HG02763 (cell line): ENCODE measurements around the gene UBE4A.
"Not testable (repeated sequence)": the region's sequence is repeated elsewhere in the genome, so short reads cannot be mapped to it uniquely, and the experiment has no call there.

Experiments used
- ATAC-seq: cut with Tn5 transposase; IDR thresholded peaks from one replicate; pipeline ENCODE4 v1.9.1; 2021; ENCODE audit warnings: mild to moderate bottlenecking, moderate library complexity; ENCODE audit not compliant: unreplicated experiment

The UBE4A gene

DNA sequence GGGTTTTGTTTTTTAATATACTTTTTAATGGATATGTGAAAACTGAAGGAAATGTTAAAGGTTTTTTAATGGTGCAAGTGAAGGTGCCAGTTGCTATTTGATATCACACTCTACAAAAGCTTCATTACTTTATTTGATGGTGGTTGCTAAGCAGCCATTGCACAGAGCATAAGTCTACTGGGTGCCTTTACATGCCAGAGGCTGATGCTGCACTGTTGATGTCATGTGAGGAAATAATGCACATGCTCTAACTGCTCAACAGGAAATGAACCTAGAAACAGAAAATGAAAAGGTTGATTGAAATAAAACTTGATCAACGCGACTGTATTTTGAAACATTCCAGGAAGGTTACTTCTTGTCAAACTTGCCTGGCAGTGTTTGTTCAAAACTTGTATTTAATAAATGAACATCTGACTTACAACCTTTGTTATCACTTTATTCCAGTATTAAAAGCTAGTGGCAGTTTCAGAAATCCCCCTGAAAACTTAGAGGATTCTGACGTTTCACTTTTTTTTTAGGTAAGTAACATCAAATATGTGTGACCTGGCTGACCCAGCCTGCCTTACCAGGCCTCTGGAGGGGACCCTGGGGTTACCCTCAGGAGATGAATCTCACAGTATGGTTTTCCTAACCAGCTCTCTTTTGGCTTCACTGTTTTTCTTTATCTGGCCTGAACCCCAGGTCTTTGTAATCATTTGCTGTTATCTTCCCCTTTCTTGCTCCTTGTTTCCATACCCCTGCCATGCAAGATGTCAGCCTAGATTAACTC lies 39.6 kb downstream of the UBE4A start:
- ATAC-seq = no peak

DNA sequence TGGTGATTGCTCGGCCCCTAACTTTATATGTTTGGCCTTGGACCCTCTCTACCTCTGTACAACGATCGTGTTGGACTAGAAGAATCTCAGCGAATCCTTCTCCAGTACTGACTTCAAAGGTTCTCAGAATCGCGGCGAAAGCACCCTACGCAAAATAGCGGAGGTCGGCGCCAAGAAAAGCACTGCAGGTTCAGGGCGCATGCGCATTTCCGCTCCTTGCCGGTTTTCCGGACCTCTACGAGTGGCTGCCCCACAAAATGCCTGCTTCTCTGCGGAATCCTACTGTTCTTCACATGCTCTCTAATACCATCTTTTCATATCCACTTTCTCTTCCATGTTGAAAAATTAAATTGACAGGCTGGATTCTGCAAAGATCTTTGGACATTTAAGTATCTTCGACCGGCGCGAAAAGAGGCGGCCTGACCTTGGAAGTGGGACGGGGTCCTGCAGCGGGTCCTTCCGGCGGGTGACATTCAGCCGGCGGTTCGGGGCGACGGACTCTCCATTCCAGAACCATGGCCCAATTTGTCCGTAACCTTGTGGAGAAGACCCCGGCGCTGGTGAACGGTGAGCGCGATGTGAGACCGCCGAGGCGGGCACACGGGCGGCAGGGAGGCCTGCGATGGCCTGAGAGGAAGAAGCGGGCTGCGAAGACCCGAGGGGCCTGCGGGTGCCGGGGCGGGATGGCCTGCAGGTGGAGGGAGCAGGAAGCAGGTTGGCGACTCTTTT lies 41.9 kb downstream of the UBE4A start, which contains the start of gene ATP5MG:
Gene ATP5MG, plus strand, starts transcription at position 456 of the 729 bp plus-strand sequence. Its CDS starts 60 bp downstream, at position 516.
- ATAC-seq = peak; percentile 64

DNA sequence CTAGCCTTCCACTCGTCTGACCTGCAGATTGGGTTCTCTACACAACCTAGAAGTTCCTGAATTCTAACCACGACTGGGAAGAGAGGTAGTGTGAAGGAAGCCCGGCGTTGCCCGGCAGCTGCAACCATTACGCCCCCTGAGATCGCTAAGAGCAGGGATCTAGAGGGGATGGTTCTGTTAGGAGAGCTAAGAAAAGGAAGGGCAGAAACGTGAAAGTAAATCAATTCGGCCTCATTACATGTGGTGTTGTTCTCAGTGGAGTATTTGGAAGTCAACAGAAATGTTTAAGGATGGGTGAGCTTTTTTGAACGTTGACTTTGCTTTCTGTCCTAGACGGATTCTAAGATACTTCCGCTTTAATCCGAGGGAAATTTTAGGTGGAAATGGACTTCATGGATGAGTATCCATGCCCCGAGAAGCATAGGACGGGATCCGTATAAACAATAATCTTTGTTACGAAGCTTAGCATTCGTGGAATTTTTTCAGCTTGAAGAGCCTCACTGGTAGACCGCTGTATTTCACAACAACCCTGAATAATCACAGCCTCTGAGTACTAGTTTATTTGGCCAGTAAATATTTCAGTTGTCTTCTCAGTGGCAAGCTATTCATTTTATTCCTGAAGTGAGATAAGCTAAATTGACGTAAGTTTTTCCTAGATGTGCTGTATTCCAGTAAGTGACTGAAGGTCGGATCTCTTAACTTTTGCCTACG lies 42.6 kb downstream of the UBE4A start:
- ATAC-seq = no peak

DNA sequence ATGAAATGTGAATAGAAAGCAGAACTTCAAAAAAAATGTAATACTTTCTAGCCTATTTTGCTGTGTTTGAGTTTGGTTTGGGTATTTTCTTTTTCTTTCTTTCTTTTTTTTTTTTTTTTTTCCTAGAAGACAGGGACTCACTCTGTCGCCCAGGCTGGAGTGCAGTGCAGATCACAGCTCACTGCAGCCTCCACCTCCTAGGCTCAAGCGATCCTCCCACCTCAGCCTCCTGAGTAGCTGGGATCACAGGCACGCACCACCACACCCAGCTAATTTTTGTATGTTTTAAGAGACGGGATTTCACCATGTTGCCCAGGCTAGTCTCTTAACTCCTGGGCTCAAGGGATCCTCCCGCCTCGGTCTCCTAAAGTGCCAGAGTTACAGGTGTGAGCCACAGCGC lies 43.2 kb downstream of the UBE4A start:
- not testable (repeated sequence) for ATAC-seq

DNA sequence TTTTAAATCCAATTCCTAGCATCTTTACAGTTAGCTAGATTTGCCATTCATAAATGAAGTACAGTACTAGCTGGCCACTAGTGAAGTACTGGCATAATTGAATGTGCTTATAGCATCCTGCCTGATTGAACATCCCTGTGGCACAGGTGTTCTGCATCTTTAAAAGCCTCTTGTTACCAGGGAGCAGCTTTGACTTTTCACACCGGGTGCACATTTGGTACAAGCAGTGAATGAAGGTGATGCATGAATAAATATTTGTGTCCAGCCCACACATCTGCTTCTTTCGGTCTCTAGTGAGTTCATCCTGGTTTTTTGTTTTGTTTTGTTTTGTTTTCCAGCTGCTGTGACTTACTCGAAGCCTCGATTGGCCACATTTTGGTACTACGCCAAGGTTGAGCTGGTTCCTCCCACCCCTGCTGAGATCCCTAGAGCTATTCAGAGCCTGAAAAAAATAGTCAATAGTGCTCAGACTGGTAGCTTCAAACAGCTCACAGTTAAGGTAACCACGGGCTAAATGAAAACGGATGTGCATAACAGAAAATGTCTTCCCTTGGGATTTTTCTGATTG lies 47.3 kb downstream of the UBE4A start:
- ATAC-seq = no peak

DNA sequence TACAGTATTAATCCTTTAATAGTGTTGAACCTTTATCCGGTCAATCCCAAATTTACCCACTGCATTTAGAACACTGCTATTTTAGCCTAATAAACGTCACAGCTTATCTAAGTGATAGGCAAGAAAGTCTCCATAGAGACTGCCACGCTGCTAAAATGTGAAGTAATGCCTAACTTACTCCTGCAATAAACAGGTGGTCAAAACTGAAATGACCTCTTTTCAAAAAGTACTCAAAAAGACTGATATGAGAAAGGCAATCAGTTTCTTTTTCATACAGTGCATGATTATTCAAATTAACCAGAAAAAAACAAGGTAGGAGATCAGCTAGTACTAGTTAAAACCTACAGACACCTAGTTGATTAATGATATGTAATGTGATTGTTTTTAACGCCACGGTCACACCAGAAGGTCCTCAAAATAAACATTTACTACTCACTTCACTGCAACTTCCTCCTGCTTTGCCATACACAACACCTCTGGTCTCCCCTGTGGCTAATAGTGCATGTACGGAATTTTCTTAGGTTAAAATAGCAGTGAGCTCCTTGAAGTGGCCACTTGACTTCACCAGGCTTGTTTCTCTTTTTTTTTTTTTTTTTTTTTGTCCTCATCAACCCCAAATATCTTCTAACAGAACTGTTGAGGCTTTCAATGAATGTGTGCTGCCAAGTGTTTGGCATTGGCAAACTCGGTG lies 50.8 kb downstream of the UBE4A start:
- ATAC-seq = peak; percentile 39

DNA sequence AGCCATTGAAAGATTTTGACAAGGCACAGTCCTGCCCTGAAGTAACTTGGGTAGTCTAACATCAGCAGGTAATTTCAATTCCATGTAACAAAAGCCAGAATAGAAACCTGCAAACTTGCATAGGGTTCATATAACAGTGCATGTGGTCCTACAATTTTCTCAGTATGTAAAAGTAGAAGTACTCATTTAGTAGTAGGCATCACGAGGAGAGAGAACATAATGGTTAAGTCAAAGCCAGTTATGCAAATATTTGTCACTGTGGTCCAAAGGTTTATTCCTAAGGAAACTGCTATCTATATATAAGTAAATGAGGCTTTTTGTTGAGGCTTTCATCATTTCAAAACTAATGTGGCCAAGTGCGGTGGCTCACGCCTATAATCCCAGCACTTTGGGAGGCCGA lies 52.1 kb downstream of the UBE4A start:
- no peak for ATAC-seq

DNA sequence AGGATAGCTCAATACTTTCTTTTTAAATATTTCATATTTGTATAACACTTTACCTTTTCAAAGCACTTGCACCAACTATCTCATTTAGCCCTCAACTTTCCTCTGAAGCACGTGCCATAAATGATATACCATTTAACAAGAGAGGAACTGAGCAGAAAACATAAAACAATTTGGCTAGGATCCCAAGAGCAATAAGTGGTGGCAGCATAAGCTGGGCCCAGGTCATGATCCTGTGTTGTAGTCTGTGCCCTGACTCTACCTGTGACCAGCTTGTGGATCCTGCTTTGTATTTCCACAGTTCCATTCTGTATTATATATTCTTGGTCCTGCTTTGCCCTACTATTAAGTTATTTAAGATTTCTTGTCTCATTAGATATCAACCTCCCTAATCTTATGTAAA lies 53.5 kb downstream of the UBE4A start:
- no peak for ATAC-seq

DNA sequence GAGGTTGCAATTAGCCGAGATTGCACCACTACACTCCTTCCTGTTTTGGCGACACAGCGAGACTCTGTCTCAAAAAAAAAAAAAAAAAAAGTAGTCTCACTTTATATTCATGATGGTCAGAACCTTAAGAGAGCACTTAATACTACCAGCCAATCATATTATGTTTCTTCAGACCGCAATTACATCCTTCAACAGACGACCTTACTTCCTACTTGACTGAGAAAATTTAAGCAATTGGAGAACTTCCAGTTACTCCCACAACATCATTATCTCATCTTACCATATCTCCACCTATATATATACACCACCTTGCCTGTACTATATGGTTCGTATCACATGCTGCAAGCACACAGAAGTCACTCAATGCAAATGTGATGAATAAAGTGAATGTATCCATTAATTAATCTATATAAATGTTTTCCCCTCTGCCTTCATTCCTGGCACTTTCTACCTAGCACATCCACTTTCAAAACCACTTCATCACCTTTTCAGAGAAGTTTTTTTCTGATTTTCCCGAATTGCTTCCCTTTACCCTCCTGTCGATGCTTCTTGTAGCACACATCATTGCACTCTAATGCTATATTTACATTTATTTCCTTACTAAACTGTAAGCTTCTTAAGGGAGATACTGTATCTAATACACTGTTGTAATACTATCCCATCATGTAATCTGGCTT lies 55.8 kb downstream of the UBE4A start:
- no peak for ATAC-seq

DNA sequence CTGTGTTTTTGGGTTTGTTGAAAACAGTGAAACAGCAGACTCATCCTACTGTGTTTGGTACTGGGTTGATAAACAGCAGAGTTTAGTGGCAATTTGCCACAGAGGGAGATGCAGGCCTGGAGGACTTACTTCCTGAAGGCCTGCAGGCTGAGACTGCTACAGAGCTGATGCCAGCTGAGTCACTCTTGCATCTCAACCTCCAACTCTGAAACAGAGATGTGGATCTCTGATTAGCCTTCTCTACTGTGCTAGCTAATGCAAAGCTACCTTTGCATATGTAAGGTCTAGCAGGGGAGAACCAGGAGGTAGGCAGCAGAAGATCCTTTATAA lies 56.3 kb downstream of the UBE4A start:
- ATAC-seq = no peak

DNA sequence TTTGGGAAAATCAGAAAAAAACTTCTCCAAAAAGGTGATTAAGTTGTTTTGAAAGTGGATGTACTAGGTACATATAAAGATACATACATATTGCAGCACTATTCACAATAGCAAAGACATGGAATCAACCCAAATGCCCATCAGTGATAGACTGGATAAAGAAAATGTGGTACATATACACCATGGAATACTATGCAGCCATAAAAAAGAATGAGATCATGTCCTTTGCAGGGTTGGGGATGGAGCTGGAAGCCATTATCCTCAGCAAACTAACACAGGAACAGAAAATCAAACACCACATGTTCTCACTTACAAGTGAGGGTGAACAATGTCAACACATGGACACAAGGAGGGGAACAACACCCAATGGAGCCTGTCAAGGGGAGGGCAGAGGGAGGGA lies 57.5 kb downstream of the UBE4A start:
- not testable (repeated sequence) for ATAC-seq

DNA sequence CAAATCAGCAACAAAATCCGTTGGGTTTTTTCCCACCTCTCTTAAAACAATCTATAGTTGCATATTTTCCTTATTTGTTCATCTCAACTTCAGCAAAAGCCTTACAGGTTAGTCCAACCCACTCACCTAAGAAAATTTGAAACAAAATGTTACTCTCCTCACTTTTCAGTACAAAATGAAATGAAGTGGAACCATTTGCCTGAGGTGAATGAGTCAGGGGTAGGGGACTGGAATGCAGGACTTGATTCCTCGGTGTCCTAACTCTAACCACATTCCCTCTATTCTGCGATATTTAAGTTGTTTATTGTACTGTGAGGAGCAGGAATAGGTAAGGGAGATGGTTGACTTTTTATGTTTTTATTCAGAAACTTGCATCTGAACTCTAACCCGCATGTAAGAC lies 58.4 kb downstream of the UBE4A start:
- ATAC-seq = no peak

DNA sequence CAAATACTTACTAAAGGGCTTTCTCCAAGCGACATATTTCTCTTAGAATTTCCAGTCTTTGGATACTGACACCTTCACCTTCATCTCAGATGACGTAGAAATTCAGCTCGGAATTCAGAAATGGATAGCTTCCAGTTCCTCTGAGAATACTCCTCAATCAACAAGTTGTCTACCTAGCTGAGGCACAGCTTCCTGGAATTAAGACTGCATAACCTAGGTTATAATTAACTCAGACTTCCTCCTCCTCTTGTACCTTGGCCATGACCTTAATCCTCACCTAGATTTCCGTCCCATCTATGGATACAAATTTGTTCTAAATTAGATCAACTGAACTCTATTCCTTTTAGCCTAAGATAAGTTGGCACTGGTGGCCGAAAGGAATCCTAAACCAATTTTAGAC lies 59.4 kb downstream of the UBE4A start:
- ATAC-seq = no peak

DNA sequence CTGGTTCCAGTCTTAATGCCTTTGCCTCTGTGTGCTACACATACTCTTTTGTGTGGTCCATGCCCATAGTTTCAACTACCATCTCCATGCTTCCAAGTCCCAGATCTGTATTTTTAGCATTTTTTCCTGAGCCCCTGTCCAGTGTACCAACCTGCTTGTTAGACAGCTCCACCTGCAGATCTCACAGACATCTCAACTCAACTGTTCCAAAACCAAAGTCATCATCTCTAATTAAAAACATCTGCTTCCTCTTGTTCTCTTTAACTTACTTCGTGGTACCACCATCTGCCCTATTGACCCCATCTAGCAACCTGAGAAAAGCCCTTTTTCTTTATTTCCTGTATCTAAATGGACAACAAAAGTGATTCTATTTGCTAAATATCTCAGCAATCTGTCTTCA lies 68.3 kb downstream of the UBE4A start:
- no peak for ATAC-seq

DNA sequence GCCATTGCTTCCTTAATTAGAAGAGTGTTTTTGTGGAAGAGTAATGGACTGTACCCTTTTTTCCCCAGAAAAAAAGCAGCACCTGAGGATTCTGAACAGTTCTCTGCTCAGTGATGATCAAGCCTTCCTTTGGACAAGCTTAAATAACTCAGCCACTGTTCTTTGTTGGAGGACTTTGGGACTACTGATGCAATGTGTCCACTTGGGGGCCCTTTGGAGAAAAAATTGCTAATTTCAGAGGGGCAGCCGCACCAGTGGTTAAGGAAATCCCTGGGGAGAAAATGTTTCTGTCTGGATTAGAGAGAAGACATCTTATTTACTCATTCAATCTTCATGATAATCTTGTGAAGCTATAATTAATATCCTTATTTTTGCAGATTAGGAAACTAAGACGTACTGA lies 71.6 kb downstream of the UBE4A start:
- ATAC-seq = no peak

DNA sequence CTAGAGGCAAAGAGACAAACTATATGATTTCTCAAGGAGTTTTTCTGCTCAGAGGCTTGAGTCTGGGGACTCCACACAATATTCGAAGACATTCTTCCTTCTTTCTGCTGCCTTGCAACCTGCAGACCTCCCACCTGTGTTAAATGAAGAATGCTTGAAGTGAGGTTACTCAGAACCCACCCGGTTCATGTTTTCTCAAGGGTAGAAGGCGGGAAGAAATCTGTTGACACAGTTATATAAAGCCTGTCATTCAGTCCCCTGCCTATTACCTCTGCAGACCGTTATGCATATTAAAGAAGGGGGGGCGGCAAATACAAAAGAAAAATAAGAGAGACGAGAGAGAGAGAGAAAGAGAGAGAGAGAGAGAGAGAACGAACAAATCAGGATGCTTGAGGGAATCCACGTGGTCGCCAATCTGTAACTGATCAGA lies 74.7 kb downstream of the UBE4A start:
- no peak for ATAC-seq

DNA sequence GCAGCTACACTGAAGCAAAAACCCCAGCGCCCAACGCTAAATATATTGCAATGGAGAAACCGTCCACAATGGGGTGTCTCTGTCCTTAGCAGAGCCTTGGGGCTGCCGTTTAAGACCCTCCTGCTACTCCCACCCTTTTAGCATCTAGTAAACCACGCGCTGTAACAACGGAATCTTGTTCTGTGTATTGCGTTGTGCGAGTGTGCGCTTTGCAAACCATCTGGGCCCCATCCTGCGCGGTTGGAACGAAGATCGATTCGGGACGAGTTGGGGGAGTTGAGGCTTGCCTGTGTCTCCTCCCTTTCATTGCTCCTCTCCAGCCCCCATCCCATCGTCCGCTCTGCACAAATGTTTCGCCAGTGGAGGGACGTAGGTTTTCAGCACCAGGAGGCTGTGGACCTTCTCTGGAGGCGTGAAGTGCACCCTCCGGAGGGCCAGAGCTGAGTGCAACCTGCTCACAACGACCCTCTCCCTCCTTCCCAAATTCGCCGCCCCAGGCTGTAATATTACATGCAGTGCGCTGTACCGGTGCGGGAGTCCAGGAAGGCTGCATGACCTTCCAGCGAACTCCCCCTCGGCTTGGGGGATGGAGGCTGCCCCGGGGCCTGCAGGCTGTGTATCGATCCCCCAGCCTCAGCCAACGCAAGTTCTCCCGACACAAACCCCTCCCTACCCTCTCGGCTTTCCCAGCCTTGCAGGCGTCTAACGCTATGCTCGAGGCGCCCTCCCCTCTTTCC lies 75.3 kb downstream of the UBE4A start:
- ATAC-seq = no peak

DNA sequence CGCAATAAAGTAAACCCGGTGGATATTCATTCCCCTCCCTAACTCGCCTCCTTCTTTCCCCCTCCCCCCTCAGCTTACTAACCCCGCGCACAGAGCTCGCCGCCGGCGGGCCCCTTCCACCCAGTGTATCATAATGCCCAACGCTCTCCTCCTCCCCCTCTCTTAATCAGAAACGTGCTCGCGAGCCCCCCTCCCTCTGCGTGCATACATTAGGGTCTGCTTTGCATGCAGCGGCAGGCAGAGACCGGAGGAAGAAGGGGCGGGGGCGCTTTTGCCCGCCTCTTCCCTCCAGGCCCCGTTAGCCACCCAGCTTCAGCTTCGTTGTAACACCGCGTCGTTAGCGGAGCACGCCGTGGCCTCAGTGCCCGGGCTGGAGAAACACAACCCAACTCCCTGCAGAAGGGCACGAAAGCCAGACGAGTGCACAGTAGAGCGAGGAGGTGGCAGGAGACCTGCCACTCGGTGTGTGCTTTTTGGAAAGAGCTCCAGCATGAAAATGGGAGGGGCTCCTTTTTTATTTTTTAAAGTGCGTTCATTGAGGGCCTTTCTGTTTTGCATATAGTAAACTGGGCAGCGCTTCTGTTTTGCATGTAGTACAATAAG lies 76.0 kb downstream of the UBE4A start:
- peak; percentile 26 for ATAC-seq

DNA sequence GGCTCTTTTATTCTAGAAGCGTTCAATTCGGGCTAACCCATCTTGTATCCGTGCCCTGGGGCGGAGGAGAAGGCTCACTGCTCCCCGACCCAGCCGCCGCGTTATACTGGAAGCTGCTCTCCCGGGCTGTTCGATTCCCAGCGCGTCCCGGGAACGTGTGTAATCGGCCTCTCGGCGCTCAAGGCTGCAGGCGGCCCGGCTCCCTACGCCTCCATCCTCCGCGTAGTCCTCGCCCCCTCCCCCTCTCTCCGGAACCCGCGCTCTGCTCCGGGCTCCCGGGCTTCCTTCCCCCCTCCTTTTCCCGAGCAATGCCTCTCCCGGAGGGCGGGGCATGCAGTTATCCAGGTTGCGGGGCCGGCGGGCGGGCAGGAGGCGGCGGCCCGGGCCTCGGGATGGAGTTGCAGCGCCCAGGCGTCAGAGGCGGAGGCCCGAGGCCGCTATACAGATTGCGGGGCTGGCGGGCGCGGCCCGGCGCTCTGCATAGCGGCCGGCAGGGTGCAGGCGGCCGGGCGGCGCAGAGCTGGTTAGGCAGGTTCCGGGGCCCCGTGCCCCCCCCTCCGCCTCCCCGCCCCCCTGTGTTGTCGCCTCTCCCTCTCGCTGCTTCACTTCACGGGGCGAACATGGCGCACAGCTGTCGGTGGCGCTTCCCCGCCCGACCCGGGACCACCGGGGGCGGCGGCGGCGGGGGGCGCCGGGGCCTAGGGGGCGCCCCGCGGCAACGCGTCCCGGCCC lies 76.7 kb downstream of the UBE4A start, which contains the start of gene KMT2A:
Gene KMT2A, plus strand, starts transcription at position 600 of the 732 bp plus-strand sequence. Its CDS starts 21 bp downstream, at position 621.
- peak; percentile 56 for ATAC-seq
